IMR-90 (cell line): ENCODE results near the gene CNOT6. TPM values are rescaled to one million over a fixed set of nuclear protein-coding genes. Genes with fewer than 3 reads are reported as not detected.

ENCODE experiments used
- ATAC-seq: fragments of 200-7000 bp; cut with Tn5 transposase; 2 replicates; pipeline ENCODE4 v1.9.1; 2020; ENCODE audit warnings: low read depth, mild to moderate bottlenecking, moderate library complexity
- BruUV-seq: library from RNA; stranded (reverse); fragments of 400-500 nt; replicated peaks from 2 replicates; lab custom pipeline; 2021; lab: Mats Ljungman, UMichigan
- CTCF ChIA-PET: fragments of 300-600 bp; formaldehyde crosslinking; extraction: SDS; loops from one replicate; lab custom pipeline; 2021; ENCODE audit warnings: antibody characterized with exemption; lab: Yijun Ruan, JAX
- POLR2A ChIA-PET: fragments of 300-600 bp; sonication (Branson Sonifier 250); formaldehyde crosslinking; loops from one replicate; lab custom pipeline; 2022; ENCODE audit warnings: antibody characterized with exemption; ENCODE audit not compliant: unreplicated experiment; lab: Charles Lee
- DNase-seq: peaks from one replicate; pipeline ENCODE4 v3.0.0; 2013
- H2AFZ ChIP-seq: replicated peaks from 2 replicates; pipeline ENCODE3; 2013; ENCODE audit warnings: low read length, mild to moderate bottlenecking; ENCODE audit not compliant: poor library complexity
- H2AK5ac ChIP-seq: 2 replicates; pipeline ENCODE4 v1.6.1; 2013; ENCODE audit warnings: low read depth, low read length, inconsistent platforms
- H2AK9ac ChIP-seq: replicated peaks from 2 replicates; pipeline ENCODE3; 2013; ENCODE audit warnings: mild to moderate bottlenecking, low read depth, low read length, moderate library complexity; ENCODE audit not compliant: poor library complexity
- H2BK120ac ChIP-seq: 2 replicates; pipeline ENCODE4 v1.6.1; 2013; ENCODE audit warnings: low read depth, low read length, inconsistent platforms
- H2BK15ac ChIP-seq: 3 replicates; pipeline ENCODE4 v1.6.1; 2013; ENCODE audit warnings: low read depth, low read length, inconsistent platforms
- H2BK20ac ChIP-seq: 2 replicates; pipeline ENCODE4 v1.6.1; 2013; ENCODE audit warnings: low read depth, mild to moderate bottlenecking, inconsistent platforms, low read length, moderate library complexity
- H2BK5ac ChIP-seq: 2 replicates; pipeline ENCODE4 v1.6.1; 2013; ENCODE audit warnings: mild to moderate bottlenecking, low read depth, low read length, inconsistent platforms; ENCODE audit not compliant: poor library complexity, severe bottlenecking
- H3K14ac ChIP-seq: replicated peaks from 2 replicates; pipeline ENCODE4 v1.6.1; 2013; ENCODE audit warnings: low read depth, low read length, inconsistent platforms
- H3K18ac ChIP-seq: 2 replicates; pipeline ENCODE4 v1.6.1; 2013; ENCODE audit warnings: low read depth, low read length, control low read depth
- H3K23ac ChIP-seq: 2 replicates; pipeline ENCODE4 v1.6.1; 2013; ENCODE audit warnings: low read depth, low read length, inconsistent platforms
- H3K27ac ChIP-seq: 2 replicates; pipeline ENCODE4 v1.5.1; 2013; ENCODE audit warnings: mild to moderate bottlenecking, control low read depth, low read length; ENCODE audit not compliant: insufficient read depth
- H3K27me3 ChIP-seq: 2 replicates; pipeline ENCODE4 v1.6.1; 2013; ENCODE audit warnings: low read length; ENCODE audit not compliant: control insufficient read depth, insufficient read depth
- H3K36me3 ChIP-seq: 2 replicates; pipeline ENCODE4 v1.6.1; 2013; ENCODE audit warnings: low read length, mixed read lengths; ENCODE audit not compliant: control insufficient read depth, insufficient read depth
- H3K4ac ChIP-seq: 2 replicates; pipeline ENCODE4 v1.6.1; 2013; ENCODE audit warnings: low read depth, low read length, inconsistent platforms
- H3K4me1 ChIP-seq: 2 replicates; pipeline ENCODE4 v1.6.1; 2013; ENCODE audit warnings: low read length, mixed read lengths; ENCODE audit not compliant: control insufficient read depth, insufficient read depth
- H3K4me2 ChIP-seq: 2 replicates; pipeline ENCODE4 v1.6.1; 2013; ENCODE audit warnings: low read depth, mild to moderate bottlenecking, control low read depth, low read length, moderate library complexity
- H3K4me3 ChIP-seq: 2 replicates; pipeline ENCODE4 v1.5.1; 2013; ENCODE audit warnings: low read depth, mild to moderate bottlenecking, control low read depth, low read length, moderate library complexity; ENCODE audit not compliant: insufficient read depth
- H3K56ac ChIP-seq: 2 replicates; pipeline ENCODE4 v1.6.1; 2013; ENCODE audit warnings: low read length, inconsistent platforms; ENCODE audit not compliant: insufficient read depth; ENCODE audit errors: extremely low read depth
- H3K79me1 ChIP-seq, 2 experiments: 2 replicates each; pipeline ENCODE4 v1.6.1; 2013; ENCODE audit warnings: low read length in 2 of 2, inconsistent platforms in 1 of 2, low read depth in 1 of 2
- H3K9ac ChIP-seq: 2 replicates; pipeline ENCODE4 v1.6.1; 2013; ENCODE audit warnings: low read depth, low read length, control low read depth
- H3K9me1 ChIP-seq: 2 replicates; pipeline ENCODE4 v1.6.1; 2013; ENCODE audit warnings: low read length, inconsistent platforms; ENCODE audit not compliant: insufficient read depth
- H3K9me3 ChIP-seq: 2 replicates; pipeline ENCODE4 v1.6.1; 2013; ENCODE audit warnings: low read length; ENCODE audit not compliant: control insufficient read depth, insufficient read depth
- H4K20me1 ChIP-seq: 2 replicates; pipeline ENCODE4 v1.6.1; 2013; ENCODE audit warnings: low read length, inconsistent platforms; ENCODE audit not compliant: insufficient read depth
- H4K5ac ChIP-seq: 2 replicates; pipeline ENCODE4 v1.6.1; 2013; ENCODE audit warnings: mild to moderate bottlenecking, low read depth, low read length, control low read depth
- H4K8ac ChIP-seq, 2 experiments: 2 replicates each; pipeline ENCODE4 v1.6.1; 2013; ENCODE audit warnings: low read depth in 2 of 2, low read length in 2 of 2, control low read depth in 1 of 2, inconsistent platforms in 1 of 2
- H4K91ac ChIP-seq: 2 replicates; pipeline ENCODE4 v1.6.1; 2013; ENCODE audit warnings: low read depth, low read length, inconsistent platforms; ENCODE audit not compliant: insufficient read depth
- BHLHE40 ChIP-seq: fragments of 150-350 bp; IDR thresholded peaks from 2 replicates; pipeline ENCODE4 v1.6.1; 2016; ENCODE audit warnings: mild to moderate bottlenecking, low read depth, low read length
- CEBPB ChIP-seq: IDR thresholded peaks from 2 replicates; pipeline ENCODE4 v1.6.1; 2012; ENCODE audit warnings: low read depth, low read length, improper control_type of control experiment
- CHD1 ChIP-seq: IDR thresholded peaks from 2 replicates; pipeline ENCODE4 v1.6.1; 2012; ENCODE audit warnings: low read depth, low read length, improper control_type of control experiment
- FOS ChIP-seq: fragments of 150-350 bp; IDR thresholded peaks from 2 replicates; pipeline ENCODE4 v1.6.1; 2016; ENCODE audit warnings: low read depth, low read length
- MAFK ChIP-seq: IDR thresholded peaks from 2 replicates; pipeline ENCODE4 v1.6.1; 2012; ENCODE audit warnings: low read depth, low read length, improper control_type of control experiment
- MAZ ChIP-seq: IDR thresholded peaks from 2 replicates; pipeline ENCODE4 v1.6.1; 2012; ENCODE audit warnings: low read depth, mild to moderate bottlenecking, low read length, improper control_type of control experiment, moderate library complexity, borderline replicate concordance
- MXI1 ChIP-seq: IDR thresholded peaks from 2 replicates; pipeline ENCODE4 v1.6.1; 2012; ENCODE audit warnings: low read depth, mild to moderate bottlenecking, low read length, moderate library complexity, borderline replicate concordance
- NFE2L2 ChIP-seq: fragments of 150-350 bp; IDR thresholded peaks from 2 replicates; pipeline ENCODE4 v1.6.1; 2016; ENCODE audit warnings: low read depth, mild to moderate bottlenecking, low read length
- POLR2A ChIP-seq: IDR thresholded peaks from 2 replicates; pipeline ENCODE4 v1.6.1; 2012; ENCODE audit warnings: mild to moderate bottlenecking, low read depth, low read length
- RAD21 ChIP-seq: IDR thresholded peaks from 2 replicates; pipeline ENCODE4 v1.6.1; 2012; ENCODE audit warnings: low read length, improper control_type of control experiment
- RCOR1 ChIP-seq: IDR thresholded peaks from 2 replicates; pipeline ENCODE4 v1.6.1; 2012; ENCODE audit warnings: mild to moderate bottlenecking, low read length, improper control_type of control experiment; ENCODE audit not compliant: insufficient replicate concordance
- RFX5 ChIP-seq: IDR thresholded peaks from 2 replicates; pipeline ENCODE4 v1.8.0; 2012; ENCODE audit warnings: low read depth, mild to moderate bottlenecking, low read length, moderate library complexity
- SMC3 ChIP-seq: fragments of 150-350 bp; IDR thresholded peaks from 2 replicates; pipeline ENCODE4 v1.6.1; 2016; ENCODE audit warnings: low read depth, mild to moderate bottlenecking, antibody characterized with exemption, low read length, moderate library complexity
- USF2 ChIP-seq: fragments of 150-350 bp; IDR thresholded peaks from 2 replicates; pipeline ENCODE4 v1.6.1; 2017; ENCODE audit warnings: mild to moderate bottlenecking, antibody characterized with exemption, low read length, low read depth
- WGBS, 2 experiments: methylation state at CpG; one replicate each; pipeline versions ENCODE4 v1.1.5 to v1.1.7; 2013; ENCODE audit warnings: missing lambda C conversion rate in 2 of 2; ENCODE audit not compliant: insufficient read length in 1 of 2; ENCODE audit errors: extremely low coverage in 2 of 2; 5-methylcytosine and 5-hydroxymethylcytosine counted together
- dilution Hi-C: fragments of 300-500 bp; cut with HindIII; formaldehyde crosslinking; loops from one replicate; pipeline ENCODE4 v1.14.3; 2018; ENCODE audit warnings: low sequenced_read_pairs; ENCODE audit not compliant: unreplicated experiment
- in situ Hi-C: fragments of 300-500 bp; cut with MboI; formaldehyde crosslinking; loops from 3 replicates; pipeline ENCODE4 v1.14.3; 2019; ENCODE audit warnings: low sequenced_read_pairs, inconsistent platforms, mixed read lengths
- intact Hi-C: fragments of 100-400 bp; cut with micrococcal nuclease; formaldehyde crosslinking; loops from 2 replicates; pipeline ENCODE4 v1.10.0; 2022
- polyA plus RNA-seq, 3 experiments: library from polyadenylated mRNA; depleted of rRNA; stranded (reverse); fragments of >200 nt; gene quantifications; 2 replicates each; pipeline ENCODE4 v1.2.3, GENCODE V29; 2012; ENCODE audit warnings: low replicate concordance in 1 of 3
- total RNA-seq: library from RNA; depleted of rRNA; stranded (reverse); fragments of >200 nt; gene quantifications from 2 replicates; pipeline ENCODE4 v1.2.3, GENCODE V29; 2012
- TF ChIP-seq, protein P1 (sequence below): fragments of 150-350 bp; IDR thresholded peaks from 2 replicates; pipeline ENCODE4 v1.6.1; 2016; ENCODE audit warnings: low read depth, mild to moderate bottlenecking, low read length, moderate library complexity, borderline replicate concordance
- TF ChIP-seq, protein P2 (sequence below): conservative IDR thresholded peaks from 2 replicates; pipeline ENCODE4 v1.5.1; 2012; ENCODE audit warnings: mild to moderate bottlenecking, low read depth, low read length, improper control_type of control experiment

Gene CNOT6
- total and polyA plus RNA-seq, 2 of the 4 experiments (the other 2 are of a cell fraction), result 9.7 to 10.8 TPM

- Histone ChIP-seq H2AK9ac (no peak overlapping the region), H4K8ac (no peak overlapping the region), H3K79me1 (no peaks in the 10 kb centered on the region), H3K27me3 (peaks cover 2% of the 10 kb centered on the region; the same call in 1 of the 2 replicates), H2BK15ac (no peak overlapping the region), H2BK20ac (no peak overlapping the region), H3K4me1 (no peaks in the 10 kb centered on the region), H3K18ac (no peak overlapping the region), H2BK5ac (no peak overlapping the region), H2AK5ac (no peak overlapping the region), H4K20me1 (no peaks in the 10 kb centered on the region; the same call in 1 of the 2 replicates), H3K9me3 (no peaks in the 10 kb centered on the region), H3K23ac (no peak overlapping the region), H3K4ac (no peak overlapping the region), H2BK120ac (no peak overlapping the region), H3K4me2 (no peak overlapping the region), H3K14ac (no peak overlapping the region), H3K27ac (no peak overlapping the region), H3K36me3 (no peaks in the 10 kb centered on the region), H4K91ac (no peak overlapping the region), H3K4me3 (no peak overlapping the region), H4K5ac (no peak overlapping the region), H3K9me1 (no peaks in the 10 kb centered on the region), H2AFZ (no peak overlapping the region), H3K9ac (no peak overlapping the region), H3K56ac (no peak overlapping the region)
- ATAC-seq (no peak), DNase-seq (no peak)
- CTCF ChIA-PET, result no interaction called here
- dilution Hi-C loops, result no loop called here
- POLR2A ChIA-PET, result no interaction called here
- intact Hi-C loops, result no loop called here
- 38% methylated on average over 3 of the region's 5 CpGs; no CpG with 5 or more reads in 1 of the 2 experiments for WGBS, 2 experiments
- in situ Hi-C loops, result no loop called here
- TF ChIP-seq POLR2A, result no peak
- TF ChIP-seq, protein P1, sequence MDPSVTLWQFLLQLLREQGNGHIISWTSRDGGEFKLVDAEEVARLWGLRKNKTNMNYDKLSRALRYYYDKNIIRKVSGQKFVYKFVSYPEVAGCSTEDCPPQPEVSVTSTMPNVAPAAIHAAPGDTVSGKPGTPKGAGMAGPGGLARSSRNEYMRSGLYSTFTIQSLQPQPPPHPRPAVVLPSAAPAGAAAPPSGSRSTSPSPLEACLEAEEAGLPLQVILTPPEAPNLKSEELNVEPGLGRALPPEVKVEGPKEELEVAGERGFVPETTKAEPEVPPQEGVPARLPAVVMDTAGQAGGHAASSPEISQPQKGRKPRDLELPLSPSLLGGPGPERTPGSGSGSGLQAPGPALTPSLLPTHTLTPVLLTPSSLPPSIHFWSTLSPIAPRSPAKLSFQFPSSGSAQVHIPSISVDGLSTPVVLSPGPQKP, result no peak
- TF ChIP-seq USF2, result no peak
- no peak for TF ChIP-seq SMC3
- no peak for TF ChIP-seq FOS
- no peak for TF ChIP-seq MXI1
- TF ChIP-seq NFE2L2, result no peak
- no peak for TF ChIP-seq RAD21
- no peak for TF ChIP-seq CHD1
- no peak for TF ChIP-seq MAZ
- TF ChIP-seq, protein P2, sequence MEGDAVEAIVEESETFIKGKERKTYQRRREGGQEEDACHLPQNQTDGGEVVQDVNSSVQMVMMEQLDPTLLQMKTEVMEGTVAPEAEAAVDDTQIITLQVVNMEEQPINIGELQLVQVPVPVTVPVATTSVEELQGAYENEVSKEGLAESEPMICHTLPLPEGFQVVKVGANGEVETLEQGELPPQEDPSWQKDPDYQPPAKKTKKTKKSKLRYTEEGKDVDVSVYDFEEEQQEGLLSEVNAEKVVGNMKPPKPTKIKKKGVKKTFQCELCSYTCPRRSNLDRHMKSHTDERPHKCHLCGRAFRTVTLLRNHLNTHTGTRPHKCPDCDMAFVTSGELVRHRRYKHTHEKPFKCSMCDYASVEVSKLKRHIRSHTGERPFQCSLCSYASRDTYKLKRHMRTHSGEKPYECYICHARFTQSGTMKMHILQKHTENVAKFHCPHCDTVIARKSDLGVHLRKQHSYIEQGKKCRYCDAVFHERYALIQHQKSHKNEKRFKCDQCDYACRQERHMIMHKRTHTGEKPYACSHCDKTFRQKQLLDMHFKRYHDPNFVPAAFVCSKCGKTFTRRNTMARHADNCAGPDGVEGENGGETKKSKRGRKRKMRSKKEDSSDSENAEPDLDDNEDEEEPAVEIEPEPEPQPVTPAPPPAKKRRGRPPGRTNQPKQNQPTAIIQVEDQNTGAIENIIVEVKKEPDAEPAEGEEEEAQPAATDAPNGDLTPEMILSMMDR, result no peak
- no peak for TF ChIP-seq RCOR1
- no peak for TF ChIP-seq MAFK
- no peak for TF ChIP-seq CEBPB
- TF ChIP-seq RFX5, result no peak
- TF ChIP-seq BHLHE40, result no peak
- BruUV-seq, result no TSS peak
Observed at GRCh38 chr5:180624587-180624986, 130.4 kb downstream of the CNOT6 start.
